Erythroblast (primary cell): ENCODE measurements around the gene DLEC1.

ENCODE experiments used
- GATA1 ChIP-seq: IDR thresholded peaks from 2 replicates; pipeline ENCODE4 v1.6.1; 2011; ENCODE audit warnings: low read depth, mild to moderate bottlenecking, control low read depth, low read length, moderate library complexity
- POLR2A ChIP-seq: IDR thresholded peaks from 2 replicates; pipeline ENCODE4 v1.6.1; 2011; ENCODE audit warnings: mild to moderate bottlenecking, low read length

DNA sequence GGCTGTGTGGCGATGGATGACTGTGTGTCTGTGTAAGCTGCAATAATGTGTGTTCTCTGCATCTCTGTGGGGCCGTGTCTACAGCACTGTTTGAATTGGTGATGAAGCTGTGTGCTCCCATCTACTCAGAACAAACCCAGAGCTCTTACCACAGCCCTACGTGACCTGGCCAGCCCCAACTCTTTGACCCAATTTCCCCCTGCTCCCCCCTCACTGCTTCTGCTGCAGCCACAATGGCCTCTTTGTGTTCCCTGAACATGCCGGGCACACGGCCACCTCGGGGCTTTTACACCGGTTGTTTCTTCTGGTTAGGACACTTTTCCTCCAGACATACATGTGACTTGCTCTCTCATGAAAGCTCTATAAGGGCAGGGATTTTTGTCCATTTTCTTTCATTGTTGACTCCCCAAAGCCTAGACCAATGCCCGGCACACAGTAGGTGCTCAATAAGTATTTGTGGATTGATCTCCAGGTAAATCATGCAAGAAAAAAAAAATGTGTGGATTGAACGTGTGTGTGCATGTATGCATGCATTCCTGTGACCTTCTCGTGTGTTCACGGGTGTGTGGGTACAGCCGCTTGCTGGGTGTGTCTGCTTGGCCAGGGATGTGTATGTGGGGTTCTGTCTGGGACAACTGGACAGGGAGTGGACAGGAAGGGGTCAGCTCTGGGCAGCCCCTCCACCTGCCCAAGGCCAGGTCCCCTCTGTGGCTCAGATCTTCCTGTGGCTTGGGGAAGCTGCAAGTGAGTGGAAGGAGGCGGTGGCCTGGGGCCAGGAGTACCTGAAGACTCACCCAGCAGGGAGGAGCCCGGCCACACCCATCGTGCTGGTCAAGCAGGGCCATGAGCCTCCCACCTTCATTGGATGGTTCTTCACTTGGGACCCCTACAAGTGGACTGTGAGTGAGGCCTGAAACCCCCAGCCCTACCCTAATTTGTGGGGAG is 33.7 kb upstream of the DLEC1 start:
- TF ChIP-seq POLR2A (no peak), GATA1 (no peak)
